ENCODE data around the gene KCNN3.
"Not testable (repeated sequence)": the region's sequence is repeated elsewhere in the genome, so short reads cannot be mapped to it uniquely, and the experiment has no call there.

The KCNN3 gene

GRCh38 chr1:154686507-154686906, 183.6 kb downstream of the KCNN3 start:
- no peak for DNase-seq

- no peak for DNase-seq
Observed at GRCh38 chr1:154683820-154684219, 186.3 kb downstream of the KCNN3 start.

- no peak for DNase-seq
Observed at GRCh38 chr1:154682254-154682653, 187.8 kb downstream of the KCNN3 start.

- DNase-seq = not testable (repeated sequence)
Observed at GRCh38 chr1:154677844-154678243, 192.2 kb downstream of the KCNN3 start.

- not testable (repeated sequence) for DNase-seq
Observed at GRCh38 chr1:154676847-154677246, 193.2 kb downstream of the KCNN3 start.

- not testable (repeated sequence) for DNase-seq
Observed at GRCh38 chr1:154674456-154674855, 195.6 kb downstream of the KCNN3 start.

GRCh38 chr1:154672245-154672644, 197.8 kb downstream of the KCNN3 start:
- DNase-seq = not testable (repeated sequence)

- peak; percentile 9 for DNase-seq
Observed at GRCh38 chr1:154671412-154671811, 198.7 kb downstream of the KCNN3 start.

- DNase-seq = not testable (repeated sequence)
Observed at GRCh38 chr1:154670310-154671270, 199.5 kb downstream of the KCNN3 start.

GRCh38 chr1:154669464-154670282, 200.4 kb downstream of the KCNN3 start:
- DNase-seq = peak; percentile 80

GRCh38 chr1:154666051-154666790, 203.9 kb downstream of the KCNN3 start:
- no peak for DNase-seq

- DNase-seq = no peak
Observed at GRCh38 chr1:154664331-154665002, 205.6 kb downstream of the KCNN3 start.

- no peak for DNase-seq
Observed at GRCh38 chr1:154663471-154664060, 206.5 kb downstream of the KCNN3 start.

- no peak for DNase-seq
Observed at GRCh38 chr1:154661110-154661509, 209.0 kb downstream of the KCNN3 start.

GRCh38 chr1:154659823-154660592, 210.1 kb downstream of the KCNN3 start:
- no peak for DNase-seq

GRCh38 chr1:154657556-154657955, 212.5 kb downstream of the KCNN3 start:
- no peak for DNase-seq

GRCh38 chr1:154652893-154653292, 217.2 kb downstream of the KCNN3 start:
- DNase-seq = no peak

Measured in activated CD4-positive, alpha-beta T cell treated with anti-CD3 and anti-CD28 coated beads, Interleukin-2, Interleukin-6, amounts not matched to agents 100 ng/mL and 50 ng/mL, durations not matched to agents 16 hours and 8 hours (primary cell).